ENCODE data around the gene DNAJC27. TPM values are rescaled to one million over a fixed set of nuclear protein-coding genes. Genes with fewer than 3 reads are reported as not detected.

DNAJC27 gene
- total and polyA plus RNA-seq, 4 donors: 1.7 to 13.9 (median 4.6) TPM

DNA sequence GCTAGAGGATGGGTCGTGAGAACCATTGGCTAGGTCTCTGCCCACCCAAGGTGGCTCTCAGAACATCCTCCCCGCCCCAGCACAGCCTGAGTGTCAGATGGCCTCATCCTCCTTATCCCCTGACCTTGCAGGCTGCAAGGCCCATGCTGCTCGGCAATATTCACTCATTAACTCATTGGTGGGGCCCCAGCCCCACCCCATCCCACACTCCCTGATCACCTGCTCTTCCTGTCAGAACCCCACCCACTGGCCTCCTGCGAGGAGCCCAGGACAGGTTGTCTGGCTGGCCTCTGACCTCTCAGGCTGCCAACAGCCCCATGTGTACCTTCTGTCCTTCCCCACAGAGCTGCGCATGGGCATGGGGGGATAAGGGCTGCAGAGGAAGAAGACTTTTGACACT lies 57.0 kb downstream of the DNAJC27 start:
- Histone ChIP-seq H3K4me1 (ENCODE audit: control insufficient read depth in 5 of 5, insufficient read depth in 5 of 5, low read length in 5 of 5) (peaks cover 0 to 46% (median 8%) of the 10 kb centered on the region in 5 donors), H3K27ac (ENCODE audit: low read depth in 1 of 2, low read length in 1 of 2) (no peak overlapping the region), H3K9ac (ENCODE audit: insufficient read depth in 1 of 2, low read length in 2 of 2) (no peak overlapping the region), H3K36me3 (ENCODE audit: control insufficient read depth in 4 of 4, insufficient read depth in 4 of 4, low read length in 4 of 4) (peaks cover 0 to 21% (median 2%) of the 10 kb centered on the region in 4 donors), H3K27me3 (ENCODE audit: control insufficient read depth in 3 of 3, insufficient read depth in 3 of 3, low read length in 2 of 3) (no peaks in the 10 kb centered on the region), H3K9me3 (ENCODE audit: control insufficient read depth in 4 of 4, insufficient read depth in 3 of 4, low read length in 3 of 4) (peaks cover 0 to 2% (median 0%) of the 10 kb centered on the region in 4 donors), H3K4me3 (no peak overlapping the region)
- DNase-seq (no peak), ATAC-seq (ENCODE audit: insufficient read depth, low FRiP score) (no peak)
- no peak for TF ChIP-seq CTCF (IDR thresholded peaks at IDR 0.05; ENCODE audit: control extremely low read depth, extremely low read depth)
- 86 to 91% methylated on average over 5 of the region's 5 CpGs for WGBS, 2 donors

DNA sequence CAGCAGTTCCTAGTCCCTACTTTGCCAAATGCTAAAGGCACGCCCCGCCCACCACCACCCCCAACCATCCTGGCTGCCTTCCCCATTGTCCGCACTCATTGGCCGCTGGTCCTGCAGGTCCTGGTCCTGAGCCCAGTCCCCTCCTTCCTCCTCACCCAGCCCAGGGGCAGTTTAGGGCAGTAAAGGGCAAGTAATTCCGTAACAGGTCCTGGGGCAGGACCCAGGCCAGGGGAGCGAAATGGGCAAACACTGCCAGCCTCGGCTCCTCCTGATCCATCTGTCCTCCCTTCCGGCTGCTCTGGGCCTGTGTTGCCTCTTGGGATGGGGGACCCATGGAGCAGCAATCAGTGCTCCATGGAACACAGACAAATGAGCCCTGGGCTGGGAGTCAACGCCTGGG lies 57.8 kb downstream of the DNAJC27 start:
- no peak for DNase-seq
- Histone ChIP-seq H3K4me3 (no peak overlapping the region), H3K9me3 (ENCODE audit: control insufficient read depth in 4 of 4, insufficient read depth in 3 of 4, low read length in 3 of 4) (peaks cover 0 to 2% (median 0%) of the 10 kb centered on the region in 4 donors), H3K9ac (ENCODE audit: insufficient read depth in 1 of 2, low read length in 2 of 2) (no peak overlapping the region), H3K4me1 (ENCODE audit: control insufficient read depth in 5 of 5, insufficient read depth in 5 of 5, low read length in 5 of 5) (peaks cover 0 to 40% (median 8%) of the 10 kb centered on the region in 5 donors), H3K27me3 (ENCODE audit: control insufficient read depth in 3 of 3, insufficient read depth in 3 of 3, low read length in 2 of 3) (no peaks in the 10 kb centered on the region), H3K27ac (ENCODE audit: low read depth in 1 of 2, low read length in 1 of 2) (no peak overlapping the region), H3K36me3 (ENCODE audit: control insufficient read depth in 4 of 4, insufficient read depth in 4 of 4, low read length in 4 of 4) (peaks cover 0 to 21% (median 2%) of the 10 kb centered on the region in 4 donors)
- ATAC-seq (ENCODE audit: insufficient read depth, low FRiP score): no peak
- WGBS, 2 donors: 89 to 96% methylated on average over 9 of the region's 9 CpGs
- TF ChIP-seq CTCF (IDR thresholded peaks at IDR 0.05; ENCODE audit: control extremely low read depth, extremely low read depth): no peak

- Histone ChIP-seq H3K4me1 (ENCODE audit: control insufficient read depth in 5 of 5, insufficient read depth in 5 of 5, low read length in 5 of 5) (peaks cover 0 to 31% (median 8%) of the 10 kb centered on the region in 5 donors), H3K36me3 (ENCODE audit: control insufficient read depth in 4 of 4, insufficient read depth in 4 of 4, low read length in 4 of 4) (peaks cover 0 to 15% (median 2%) of the 10 kb centered on the region in 4 donors), H3K4me3 (no peak overlapping the region), H3K27ac (ENCODE audit: low read depth in 1 of 2, low read length in 1 of 2) (peak overlapping the region in 1 of 2 donors; percentile 2), H3K27me3 (ENCODE audit: control insufficient read depth in 3 of 3, insufficient read depth in 3 of 3, low read length in 2 of 3) (no peaks in the 10 kb centered on the region), H3K9ac (ENCODE audit: insufficient read depth in 1 of 2, low read length in 2 of 2) (no peak overlapping the region), H3K9me3 (ENCODE audit: control insufficient read depth in 4 of 4, insufficient read depth in 3 of 4, low read length in 3 of 4) (peaks cover 0 to 2% (median 0%) of the 10 kb centered on the region in 4 donors)
- TF ChIP-seq CTCF (IDR thresholded peaks at IDR 0.05; ENCODE audit: control extremely low read depth, extremely low read depth): no peak
- ATAC-seq (ENCODE audit: insufficient read depth, low FRiP score): no peak
- no peak for DNase-seq
- WGBS, 2 donors: 76 to 88% methylated on average over 10 of the region's 10 CpGs
These were observed 58.8 kb downstream of the DNAJC27 start for GRCh38 chr2:24912986-24913385.

- ATAC-seq (ENCODE audit: insufficient read depth, low FRiP score) (no peak), DNase-seq (peak; percentile 68 to 78 (median 77))
- Histone ChIP-seq H3K27ac (ENCODE audit: low read depth in 1 of 2, low read length in 1 of 2) (no peak overlapping the region), H3K9ac (ENCODE audit: insufficient read depth in 1 of 2, low read length in 2 of 2) (no peak overlapping the region), H3K4me3 (no peak overlapping the region), H3K27me3 (ENCODE audit: control insufficient read depth in 3 of 3, insufficient read depth in 3 of 3, low read length in 2 of 3) (no peaks in the 10 kb centered on the region), H3K4me1 (ENCODE audit: control insufficient read depth in 5 of 5, insufficient read depth in 5 of 5, low read length in 5 of 5) (peaks cover 0 to 26% (median 4%) of the 10 kb centered on the region in 5 donors), H3K9me3 (ENCODE audit: control insufficient read depth in 4 of 4, insufficient read depth in 3 of 4, low read length in 3 of 4) (peaks cover 0 to 2% (median 0%) of the 10 kb centered on the region in 4 donors), H3K36me3 (ENCODE audit: control insufficient read depth in 4 of 4, insufficient read depth in 4 of 4, low read length in 4 of 4) (peaks cover 0 to 11% (median under 1%) of the 10 kb centered on the region in 4 donors)
- 75 to 78% methylated on average over 7 of the region's 7 CpGs for WGBS, 2 donors
- no peak for TF ChIP-seq CTCF (IDR thresholded peaks at IDR 0.05; ENCODE audit: control extremely low read depth, extremely low read depth)
These were observed 59.2 kb downstream of the DNAJC27 start for GRCh38 chr2:24912523-24912922.

Data from lung (tissue), 12 donors.